DND-41 (cell line): Measurements from ENCODE around the gene ACO1.

Experiments
- ATAC-seq: fragments of 200-7000 bp; cut with Tn5 transposase; 3 replicates; pipeline ENCODE4 v1.9.1; 2021; ENCODE audit warnings: low read depth; ENCODE audit not compliant: insufficient read depth
- DNase-seq: peaks from one replicate; pipeline ENCODE4 v3.0.0-alpha.2; 2020
- H2AFZ ChIP-seq: 2 replicates; pipeline ENCODE4 v1.6.0; 2012; ENCODE audit warnings: low read depth, low read length
- H3K27ac ChIP-seq: 2 replicates; pipeline ENCODE4 v1.5.1; 2012; ENCODE audit warnings: low read length, inconsistent platforms
- H3K27me3 ChIP-seq: fragments of 200-600 bp; sonication (generic); 2 replicates; pipeline ENCODE4 v1.6.0; 2012; ENCODE audit warnings: low read length, mild to moderate bottlenecking, inconsistent platforms; ENCODE audit not compliant: insufficient read depth, poor library complexity
- H3K36me3 ChIP-seq: 2 replicates; pipeline ENCODE4 v1.5.1; 2012; ENCODE audit warnings: low read length, inconsistent platforms; ENCODE audit not compliant: insufficient read depth
- H3K4me1 ChIP-seq: 2 replicates; pipeline ENCODE4 v1.5.1; 2012; ENCODE audit warnings: mild to moderate bottlenecking, low read length; ENCODE audit not compliant: insufficient read depth
- H3K4me2 ChIP-seq: 2 replicates; pipeline ENCODE4 v1.6.0; 2012; ENCODE audit warnings: mild to moderate bottlenecking, moderate library complexity, low read length, inconsistent platforms; ENCODE audit not compliant: insufficient read depth
- H3K4me3 ChIP-seq, 2 experiments: fragments of 200-600 bp in 1 of 2; shearing (Covaris generic) in 1 of 2; 2 replicates each; pipeline ENCODE4 v1.5.1; 2012 to 2016; ENCODE audit warnings: inconsistent platforms in 2 of 2, low read length in 2 of 2, mild to moderate bottlenecking in 2 of 2, low read depth in 1 of 2, moderate library complexity in 1 of 2
- H3K79me2 ChIP-seq: 2 replicates; pipeline ENCODE4 v1.6.0; 2012; ENCODE audit warnings: low read length, inconsistent platforms; ENCODE audit not compliant: insufficient read depth
- H3K9ac ChIP-seq: 2 replicates; pipeline ENCODE4 v1.6.0; 2012; ENCODE audit warnings: low read depth, mild to moderate bottlenecking, inconsistent platforms, low read length, moderate library complexity
- H3K9me3 ChIP-seq: 2 replicates; pipeline ENCODE4 v1.5.1; 2012; ENCODE audit warnings: low read length, moderate library complexity, mild to moderate bottlenecking, inconsistent platforms; ENCODE audit not compliant: insufficient read depth, severe bottlenecking
- H4K20me1 ChIP-seq: 2 replicates; pipeline ENCODE4 v1.6.0; 2012; ENCODE audit warnings: low read length; ENCODE audit not compliant: insufficient read depth
- EZH2 ChIP-seq: IDR thresholded peaks from 3 replicates; pipeline ENCODE4 v1.6.1; 2012; ENCODE audit warnings: borderline replicate concordance, low read depth, mild to moderate bottlenecking, moderate library complexity, low read length, inconsistent platforms; ENCODE audit not compliant: severe bottlenecking
- TF ChIP-seq, protein P1 (sequence below): IDR thresholded peaks from 2 replicates; pipeline ENCODE4 v1.5.1; 2012; ENCODE audit warnings: borderline replicate concordance, low read length, moderate library complexity, mild to moderate bottlenecking; ENCODE audit not compliant: poor library complexity, severe bottlenecking; ENCODE audit errors: extremely low read depth

Gene ACO1

GRCh38 chr9:32431196-32431595 is 46.8 kb downstream of the ACO1 start:
- no peak overlapping the region for H3K27ac ChIP-seq
- TF ChIP-seq EZH2 = no peak
- TF ChIP-seq, protein P1, sequence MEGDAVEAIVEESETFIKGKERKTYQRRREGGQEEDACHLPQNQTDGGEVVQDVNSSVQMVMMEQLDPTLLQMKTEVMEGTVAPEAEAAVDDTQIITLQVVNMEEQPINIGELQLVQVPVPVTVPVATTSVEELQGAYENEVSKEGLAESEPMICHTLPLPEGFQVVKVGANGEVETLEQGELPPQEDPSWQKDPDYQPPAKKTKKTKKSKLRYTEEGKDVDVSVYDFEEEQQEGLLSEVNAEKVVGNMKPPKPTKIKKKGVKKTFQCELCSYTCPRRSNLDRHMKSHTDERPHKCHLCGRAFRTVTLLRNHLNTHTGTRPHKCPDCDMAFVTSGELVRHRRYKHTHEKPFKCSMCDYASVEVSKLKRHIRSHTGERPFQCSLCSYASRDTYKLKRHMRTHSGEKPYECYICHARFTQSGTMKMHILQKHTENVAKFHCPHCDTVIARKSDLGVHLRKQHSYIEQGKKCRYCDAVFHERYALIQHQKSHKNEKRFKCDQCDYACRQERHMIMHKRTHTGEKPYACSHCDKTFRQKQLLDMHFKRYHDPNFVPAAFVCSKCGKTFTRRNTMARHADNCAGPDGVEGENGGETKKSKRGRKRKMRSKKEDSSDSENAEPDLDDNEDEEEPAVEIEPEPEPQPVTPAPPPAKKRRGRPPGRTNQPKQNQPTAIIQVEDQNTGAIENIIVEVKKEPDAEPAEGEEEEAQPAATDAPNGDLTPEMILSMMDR = no peak
- no peak overlapping the region for H2AFZ ChIP-seq
- no peak overlapping the region for H3K4me3 ChIP-seq
- peaks cover 8% of the 10 kb centered on the region for H3K4me1 ChIP-seq
- H3K4me2 ChIP-seq = no peak overlapping the region
- no peaks in the 10 kb centered on the region for H3K27me3 ChIP-seq
- ATAC-seq = no peak
- no peaks in the 10 kb centered on the region for H3K79me2 ChIP-seq
- H3K36me3 ChIP-seq = peaks cover 38% of the 10 kb centered on the region
- H4K20me1 ChIP-seq = no peaks in the 10 kb centered on the region
- no peak overlapping the region for H3K9ac ChIP-seq
- no peaks in the 10 kb centered on the region for H3K9me3 ChIP-seq
- DNase-seq = no peak

GRCh38 chr9:32431940-32432555 is 47.6 kb downstream of the ACO1 start:
- peak; percentile 32 for DNase-seq
- TF ChIP-seq, protein P1 = peak; percentile 50
- TF ChIP-seq EZH2 = no peak
- peaks cover 2% of the 10 kb centered on the region; the same call in 1 of the 2 replicates for H3K4me1 ChIP-seq
- no peak overlapping the region for H3K27ac ChIP-seq
- H3K27me3 ChIP-seq = no peaks in the 10 kb centered on the region
- H3K79me2 ChIP-seq = no peaks in the 10 kb centered on the region
- H3K36me3 ChIP-seq = peaks cover 41% of the 10 kb centered on the region
- no peak overlapping the region for H3K4me2 ChIP-seq
- H2AFZ ChIP-seq = no peak overlapping the region
- ATAC-seq = no peak
- no peaks in the 10 kb centered on the region for H4K20me1 ChIP-seq
- H3K9me3 ChIP-seq = no peaks in the 10 kb centered on the region
- H3K9ac ChIP-seq = no peak overlapping the region
- no peak overlapping the region for H3K4me3 ChIP-seq

- no peak for ATAC-seq
- peaks cover 48% of the 10 kb centered on the region for H3K36me3 ChIP-seq
- H3K9ac ChIP-seq = no peak overlapping the region
- no peak overlapping the region for H3K4me2 ChIP-seq
- no peaks in the 10 kb centered on the region for H3K27me3 ChIP-seq
- no peak overlapping the region for H3K27ac ChIP-seq
- no peak overlapping the region for H2AFZ ChIP-seq
- no peaks in the 10 kb centered on the region for H3K79me2 ChIP-seq
- DNase-seq = no peak
- H3K9me3 ChIP-seq = no peaks in the 10 kb centered on the region
- H4K20me1 ChIP-seq = no peaks in the 10 kb centered on the region
- TF ChIP-seq, protein P1 = no peak
- no peak for TF ChIP-seq EZH2
- H3K4me3 ChIP-seq = no peak overlapping the region
- no peaks in the 10 kb centered on the region for H3K4me1 ChIP-seq
These were observed 50.4 kb downstream of the ACO1 start for GRCh38 chr9:32434892-32435291.
